ENCODE measurements around the gene EXOC6. TPM values are rescaled to one million over a fixed set of nuclear protein-coding genes. Genes with fewer than 3 reads are reported as not detected.
A peak's percentile ranks its signal among the peaks of the same experiment; 100 is the strongest.

Gene EXOC6
- total and polyA plus RNA-seq, 4 experiments from 2014 or later = 4.3 to 11.4 (median 10.9) TPM

DNA sequence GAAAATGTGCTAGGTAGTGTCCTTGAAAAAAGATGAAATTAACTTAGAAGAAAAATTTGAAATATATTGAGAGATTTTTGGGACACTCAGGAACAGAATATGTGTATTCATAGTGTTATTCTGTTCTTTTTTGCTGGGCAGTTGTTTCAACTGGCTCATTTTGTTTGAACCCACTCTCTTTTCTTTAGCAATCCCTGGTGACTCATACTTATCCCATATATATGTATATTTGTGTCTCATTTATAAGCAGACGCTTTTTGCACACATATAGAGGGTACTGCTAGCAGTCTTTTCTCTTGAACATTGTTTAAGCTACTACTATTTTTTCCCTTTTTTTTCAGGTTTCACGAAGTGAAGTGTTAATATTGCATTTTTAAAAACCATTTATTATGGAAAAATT is 1.9 kb downstream of the EXOC6 start:
- Histone ChIP-seq H3K4me3 (ENCODE audit: low read length in 2 of 2) (no peak overlapping the region), H3K4me1 (ENCODE audit: insufficient read depth, low read length) (peaks cover 19% of the 10 kb centered on the region), H3K27me3 (ENCODE audit: insufficient read depth, low read length) (no peaks in the 10 kb centered on the region), H3K36me3 (ENCODE audit: insufficient read depth, low read length) (no peaks in the 10 kb centered on the region), H3K9me3 (ENCODE audit: control insufficient read depth in 1 of 2, low read length in 2 of 2) (no peaks in the 10 kb centered on the region), H3K27ac (ENCODE audit: low read depth, low read length) (no peak overlapping the region)
- H3K4me3 Mint-ChIP-seq = no peak overlapping the region
- peaks cover 15 to 47% (median 32%) of the 10 kb centered on the region in 4 donors for H3K4me1 Mint-ChIP-seq
- ChIA-PET CTCF (ENCODE audit: partially characterized antibody) (interaction anchor here (1.0 to 2.9 kb wide), 3 partner anchors 9 to 30 kb away, joined by 3 to 10 read pairs (median 3); no protein-coding TSS in a partner anchor), POLR2A (ENCODE audit: partially characterized antibody) (interaction anchor here (1.0 kb wide), 1 partner anchor 259 kb away, joined by 3 read pairs; no protein-coding TSS in a partner anchor)
- no peaks in the 10 kb centered on the region for H3K9me3 Mint-ChIP-seq
- H3K27me3 Mint-ChIP-seq = no peaks in the 10 kb centered on the region
- peaks cover 0 to 5% of the 10 kb centered on the region in 2 donors for H3K36me3 Mint-ChIP-seq
- peak overlapping the region in 1 of 7 donors; percentile 86 for H3K27ac Mint-ChIP-seq
- intact Hi-C loops (cut with micrococcal nuclease) = no loop called here
- DNase-seq = no peak

DNA sequence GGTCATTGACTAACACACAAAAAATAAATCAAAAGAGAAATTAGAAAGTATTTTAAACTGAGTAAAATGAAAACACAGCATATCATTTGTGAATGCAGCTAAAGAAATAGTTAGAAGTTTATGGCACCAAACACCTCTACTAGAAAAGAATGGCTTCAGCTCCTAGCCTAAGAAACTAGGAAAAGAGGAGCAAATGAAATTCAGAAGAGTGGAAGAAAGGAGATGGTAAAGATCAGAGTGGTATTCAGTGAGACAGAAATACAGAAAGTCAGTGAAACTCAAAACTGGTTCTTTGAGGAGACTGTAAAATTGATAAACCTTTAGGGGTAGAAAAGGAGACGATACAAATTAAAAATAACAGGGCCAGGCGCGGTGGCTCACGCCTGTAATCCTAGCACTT is 2.7 kb downstream of the EXOC6 start:
- H3K27me3 Mint-ChIP-seq = no peaks in the 10 kb centered on the region
- H3K27ac Mint-ChIP-seq = no peak overlapping the region
- H3K4me3 Mint-ChIP-seq = no peak overlapping the region
- H3K4me1 Mint-ChIP-seq = peaks cover 15 to 45% (median 32%) of the 10 kb centered on the region in 4 donors
- H3K36me3 ChIP-seq (ENCODE audit: insufficient read depth, low read length) = no peaks in the 10 kb centered on the region
- H3K9me3 Mint-ChIP-seq = no peaks in the 10 kb centered on the region
- H3K36me3 Mint-ChIP-seq = peaks cover 0 to 5% of the 10 kb centered on the region in 2 donors
- ChIA-PET POLR2A (ENCODE audit: partially characterized antibody) (no interaction called here), CTCF (ENCODE audit: partially characterized antibody) (interaction anchor here (1.0 to 2.9 kb wide), 4 partner anchors 10 to 30 kb away, joined by 3 to 10 read pairs (median 3); no protein-coding TSS in a partner anchor)
- intact Hi-C loops (cut with micrococcal nuclease) = no loop called here
- no peaks in the 10 kb centered on the region for H3K9me3 ChIP-seq (ENCODE audit: control insufficient read depth in 1 of 2, low read length in 2 of 2)
- peaks cover 19% of the 10 kb centered on the region for H3K4me1 ChIP-seq (ENCODE audit: insufficient read depth, low read length)
- no peak for DNase-seq
- no peak overlapping the region for H3K4me3 ChIP-seq (ENCODE audit: low read length in 2 of 2)
- no peak overlapping the region for H3K27ac ChIP-seq (ENCODE audit: low read depth, low read length)
- no peaks in the 10 kb centered on the region for H3K27me3 ChIP-seq (ENCODE audit: insufficient read depth, low read length)

DNA sequence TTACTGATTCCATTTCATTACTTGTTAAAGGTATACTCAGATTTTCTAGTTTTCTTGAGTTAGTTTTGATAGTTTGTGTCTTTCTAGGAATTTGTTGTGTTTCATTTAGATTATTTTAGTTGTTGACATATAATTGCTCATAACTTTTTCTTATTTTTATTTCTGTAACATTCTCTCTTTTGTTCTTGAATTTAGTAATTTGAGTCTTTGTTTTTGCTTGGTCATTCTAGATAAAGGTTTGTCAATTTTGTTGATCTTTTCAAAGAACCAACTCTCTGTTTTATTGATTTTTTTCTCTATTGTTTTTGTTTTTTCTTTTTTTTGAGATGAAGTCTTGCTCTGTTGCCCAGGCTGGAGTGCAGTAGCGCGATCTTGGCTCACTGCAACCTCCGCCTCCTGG is 7.2 kb downstream of the EXOC6 start:
- Mint-ChIP-seq H3K27ac (no peak overlapping the region), H3K9me3 (peaks cover 2 to 36% (median 25%) of the 10 kb centered on the region in 8 donors), H3K4me3 (no peak overlapping the region), H3K36me3 (peaks cover 4 to 27% of the 10 kb centered on the region in 2 donors), H3K27me3 (no peaks in the 10 kb centered on the region), H3K4me1 (peaks cover 12 to 28% (median 13%) of the 10 kb centered on the region in 4 donors)
- no peaks in the 10 kb centered on the region for H3K36me3 ChIP-seq (ENCODE audit: insufficient read depth, low read length)
- H3K27me3 ChIP-seq (ENCODE audit: insufficient read depth, low read length) = no peaks in the 10 kb centered on the region
- POLR2A ChIA-PET (ENCODE audit: partially characterized antibody) = interaction anchor here (1.5 kb wide), 1 partner anchor 9 kb away, joined by 3 read pairs; no protein-coding TSS in a partner anchor
- no peaks in the 10 kb centered on the region for H3K4me1 ChIP-seq (ENCODE audit: insufficient read depth, low read length)
- CTCF ChIA-PET (ENCODE audit: partially characterized antibody) = interaction anchor here (1.0 to 5.5 kb wide), 3 partner anchors 12 to 30 kb away, joined by 3 to 30 read pairs (median 3); no protein-coding TSS in a partner anchor
- H3K9me3 ChIP-seq (ENCODE audit: control insufficient read depth in 1 of 2, low read length in 2 of 2) = no peaks in the 10 kb centered on the region
- H3K4me3 ChIP-seq (ENCODE audit: low read length in 2 of 2) = no peak overlapping the region
- intact Hi-C loops (cut with micrococcal nuclease) = no loop called here
- DNase-seq = no peak
- no peak overlapping the region for H3K27ac ChIP-seq (ENCODE audit: low read depth, low read length)

DNA sequence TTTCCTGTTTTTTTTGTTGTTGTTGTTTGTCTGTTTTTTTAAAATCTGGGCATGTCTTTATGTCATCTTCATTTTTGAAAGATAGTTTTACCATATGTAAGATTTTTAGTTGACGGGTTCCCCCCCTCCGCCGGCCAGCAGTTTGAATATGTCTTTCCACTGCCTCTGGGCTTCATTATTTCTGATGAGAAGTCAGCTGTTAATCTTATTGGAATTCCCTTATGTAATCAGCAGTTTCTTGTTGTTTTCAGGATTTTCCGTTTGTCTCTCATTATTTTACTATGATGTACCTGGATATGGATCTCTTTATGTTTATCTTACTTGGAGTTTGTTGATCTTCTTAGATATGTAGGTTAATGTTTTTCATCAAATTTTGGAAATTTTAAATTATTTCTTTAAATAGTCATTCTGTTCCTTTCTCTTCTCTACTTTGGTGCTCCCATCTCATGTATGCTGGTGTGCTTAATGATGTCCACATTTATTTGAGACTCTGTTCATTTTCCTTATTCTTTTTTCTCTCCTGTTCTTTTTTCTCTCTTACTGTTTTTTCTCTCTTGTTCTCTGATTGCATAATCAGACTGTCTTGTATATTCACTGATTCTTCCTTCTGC is 9.7 kb downstream of the EXOC6 start:
- Histone ChIP-seq H3K27ac (ENCODE audit: low read depth, low read length) (no peak overlapping the region), H3K36me3 (ENCODE audit: insufficient read depth, low read length) (no peaks in the 10 kb centered on the region), H3K9me3 (ENCODE audit: control insufficient read depth in 1 of 2, low read length in 2 of 2) (no peaks in the 10 kb centered on the region), H3K4me1 (ENCODE audit: insufficient read depth, low read length) (no peaks in the 10 kb centered on the region), H3K27me3 (ENCODE audit: insufficient read depth, low read length) (no peaks in the 10 kb centered on the region), H3K4me3 (ENCODE audit: low read length in 2 of 2) (no peak overlapping the region)
- no peaks in the 10 kb centered on the region for H3K27me3 Mint-ChIP-seq
- peaks cover 5 to 36% (median 25%) of the 10 kb centered on the region in 8 donors for H3K9me3 Mint-ChIP-seq
- intact Hi-C loops (cut with micrococcal nuclease) = no loop called here
- H3K4me3 Mint-ChIP-seq = peak overlapping the region in 1 of 8 donors; percentile 63
- POLR2A ChIA-PET (ENCODE audit: partially characterized antibody) = no interaction called here
- CTCF ChIA-PET (ENCODE audit: partially characterized antibody) = no interaction called here
- peaks cover 14 to 30% (median 19%) of the 10 kb centered on the region in 4 donors for H3K4me1 Mint-ChIP-seq
- DNase-seq = no peak
- no peak overlapping the region for H3K27ac Mint-ChIP-seq
- peaks cover 7 to 36% of the 10 kb centered on the region in 2 donors for H3K36me3 Mint-ChIP-seq

DNA sequence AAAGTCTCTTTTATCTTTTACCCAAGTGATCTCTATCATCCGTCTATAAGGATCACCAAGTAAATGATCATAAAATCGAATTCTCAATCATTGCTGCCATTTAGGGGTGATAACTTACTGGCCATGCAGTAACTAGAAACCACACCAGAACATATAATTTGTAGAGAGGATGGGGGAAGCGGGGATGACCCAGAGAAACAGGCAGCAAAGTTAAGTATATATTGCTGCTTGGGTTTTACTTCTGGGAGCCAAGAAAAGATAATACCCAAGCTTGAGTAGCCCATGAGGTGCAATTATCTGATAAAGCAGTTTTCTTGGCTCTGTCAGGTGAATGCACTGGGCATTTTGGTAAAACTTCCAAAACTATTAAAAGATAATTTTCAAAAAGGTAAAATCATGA is 18.9 kb downstream of the EXOC6 start:
- Mint-ChIP-seq H3K4me3 (no peak overlapping the region), H3K27ac (peak overlapping the region in 3 of 7 donors; percentile 8 to 64 (median 10)), H3K4me1 (peaks cover 7 to 18% (median 13%) of the 10 kb centered on the region in 4 donors), H3K27me3 (no peaks in the 10 kb centered on the region), H3K36me3 (peaks cover under 1 to 4% of the 10 kb centered on the region in 2 donors), H3K9me3 (peaks cover 0 to under 1% (median 0%) of the 10 kb centered on the region in 8 donors)
- CTCF ChIA-PET (ENCODE audit: partially characterized antibody) = interaction anchor here (1.1 to 2.7 kb wide), 5 partner anchors 12 to 213 kb away, joined by 3 to 18 read pairs (median 7); no protein-coding TSS in a partner anchor
- H3K36me3 ChIP-seq (ENCODE audit: insufficient read depth, low read length) = no peaks in the 10 kb centered on the region
- peaks cover 3% of the 10 kb centered on the region for H3K4me1 ChIP-seq (ENCODE audit: insufficient read depth, low read length)
- intact Hi-C loops (cut with micrococcal nuclease) = no loop called here
- no peak for DNase-seq
- no peak overlapping the region for H3K4me3 ChIP-seq (ENCODE audit: low read length in 2 of 2)
- no peaks in the 10 kb centered on the region for H3K27me3 ChIP-seq (ENCODE audit: insufficient read depth, low read length)
- H3K27ac ChIP-seq (ENCODE audit: low read depth, low read length) = no peak overlapping the region
- POLR2A ChIA-PET (ENCODE audit: partially characterized antibody) = no interaction called here
- no peaks in the 10 kb centered on the region for H3K9me3 ChIP-seq (ENCODE audit: control insufficient read depth in 1 of 2, low read length in 2 of 2)

- POLR2A ChIA-PET (ENCODE audit: partially characterized antibody) = no interaction called here
- Mint-ChIP-seq H3K27ac (peak overlapping the region in 2 of 7 donors; percentile 1 to 56), H3K27me3 (no peaks in the 10 kb centered on the region), H3K4me1 (peaks cover 11 to 25% (median 18%) of the 10 kb centered on the region in 4 donors), H3K36me3 (peaks cover 0 to 3% of the 10 kb centered on the region in 2 donors), H3K4me3 (no peak overlapping the region), H3K9me3 (no peaks in the 10 kb centered on the region)
- Histone ChIP-seq H3K36me3 (ENCODE audit: insufficient read depth, low read length) (no peaks in the 10 kb centered on the region), H3K4me1 (ENCODE audit: insufficient read depth, low read length) (peaks cover 7% of the 10 kb centered on the region), H3K27ac (ENCODE audit: low read depth, low read length) (no peak overlapping the region), H3K4me3 (ENCODE audit: low read length in 2 of 2) (no peak overlapping the region), H3K27me3 (ENCODE audit: insufficient read depth, low read length) (no peaks in the 10 kb centered on the region), H3K9me3 (ENCODE audit: control insufficient read depth in 1 of 2, low read length in 2 of 2) (no peaks in the 10 kb centered on the region)
- CTCF ChIA-PET (ENCODE audit: partially characterized antibody) = interaction anchor here (0.7 to 2.7 kb wide), 4 partner anchors 9 to 269 kb away, joined by 3 to 18 read pairs (median 6); no protein-coding TSS in a partner anchor
- intact Hi-C loops (cut with micrococcal nuclease) = no loop called here
- DNase-seq = no peak
Measured at GRCh38 chr10:92868036-92868435, 19.7 kb downstream of the EXOC6 start.

DNA sequence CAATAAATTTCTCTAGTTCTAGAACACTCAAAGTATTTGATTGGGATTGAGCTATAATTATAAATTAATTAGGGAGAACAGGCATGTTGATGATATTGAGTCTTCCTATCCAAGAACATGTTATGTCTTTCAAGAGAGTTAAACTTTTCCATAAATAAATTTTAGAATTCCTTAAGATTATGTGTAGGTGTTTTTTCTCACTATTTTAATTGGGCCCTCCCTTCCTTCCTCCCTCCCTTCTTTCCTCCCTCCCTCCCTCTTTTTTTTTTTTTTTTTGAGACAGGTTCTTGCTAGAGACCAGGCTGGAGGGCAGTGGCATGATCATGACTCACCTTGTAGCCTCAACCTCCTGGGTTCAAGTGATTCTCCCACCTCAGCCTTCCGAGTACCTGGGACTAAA is 20.2 kb downstream of the EXOC6 start:
- Mint-ChIP-seq H3K27ac (peak overlapping the region in 1 of 7 donors; percentile 27), H3K4me3 (no peak overlapping the region), H3K9me3 (no peaks in the 10 kb centered on the region), H3K27me3 (no peaks in the 10 kb centered on the region), H3K36me3 (peaks cover 0 to 3% of the 10 kb centered on the region in 2 donors), H3K4me1 (peaks cover 13 to 28% (median 19%) of the 10 kb centered on the region in 4 donors)
- POLR2A ChIA-PET (ENCODE audit: partially characterized antibody) = no interaction called here
- no peak overlapping the region for H3K27ac ChIP-seq (ENCODE audit: low read depth, low read length)
- intact Hi-C loops (cut with micrococcal nuclease) = no loop called here
- CTCF ChIA-PET (ENCODE audit: partially characterized antibody) = interaction anchor here (0.7 to 2.9 kb wide), 5 partner anchors 8 to 270 kb away, joined by 3 to 18 read pairs (median 7); no protein-coding TSS in a partner anchor
- DNase-seq = no peak
- no peak overlapping the region for H3K4me3 ChIP-seq (ENCODE audit: low read length in 2 of 2)
- no peaks in the 10 kb centered on the region for H3K9me3 ChIP-seq (ENCODE audit: control insufficient read depth in 1 of 2, low read length in 2 of 2)
- H3K36me3 ChIP-seq (ENCODE audit: insufficient read depth, low read length) = no peaks in the 10 kb centered on the region
- no peaks in the 10 kb centered on the region for H3K27me3 ChIP-seq (ENCODE audit: insufficient read depth, low read length)
- H3K4me1 ChIP-seq (ENCODE audit: insufficient read depth, low read length) = peaks cover 13% of the 10 kb centered on the region
